HG03469 (cell line): ENCODE measurements around the gene L3MBTL4.

ENCODE experiments used
- ATAC-seq: cut with Tn5 transposase; IDR thresholded peaks from one replicate; pipeline ENCODE4 v1.9.1; 2021; ENCODE audit warnings: mild to moderate bottlenecking, moderate library complexity, moderate number of reproducible peaks; ENCODE audit not compliant: unreplicated experiment

Gene L3MBTL4

GRCh38 chr18:5939801-5940667 lies 474.7 kb downstream of the L3MBTL4 start:
- ATAC-seq = no peak

- ATAC-seq = no peak
These were observed 476.9 kb downstream of the L3MBTL4 start for GRCh38 chr18:5937795-5938194.

- no peak for ATAC-seq
These were observed 477.6 kb downstream of the L3MBTL4 start for GRCh38 chr18:5937121-5937520.

- no peak for ATAC-seq
These were observed 483.9 kb downstream of the L3MBTL4 start for GRCh38 chr18:5930789-5931188.

GRCh38 chr18:5918205-5918858 lies 496.4 kb downstream of the L3MBTL4 start:
- no peak for ATAC-seq

GRCh38 chr18:5914951-5915350 lies 499.8 kb downstream of the L3MBTL4 start:
- ATAC-seq = no peak

GRCh38 chr18:5914016-5914415 lies 500.7 kb downstream of the L3MBTL4 start:
- ATAC-seq = no peak

- ATAC-seq = no peak
These were observed 502.1 kb downstream of the L3MBTL4 start for GRCh38 chr18:5912566-5912965.

GRCh38 chr18:5909125-5909524 lies 505.6 kb downstream of the L3MBTL4 start:
- ATAC-seq = no peak
